ENCODE data around the gene SURF6. TPM values are rescaled to one million over a fixed set of nuclear protein-coding genes. Genes with fewer than 3 reads are reported as not detected.
A peak's percentile ranks its signal among the peaks of the same experiment; 100 is the strongest.
"Not testable (repeated sequence)": the region's sequence is repeated elsewhere in the genome, so short reads cannot be mapped to it uniquely, and the experiment has no call there.

The SURF6 gene
- total RNA-seq, 1 donor from 2014 or later, result 5.3 TPM

DNA sequence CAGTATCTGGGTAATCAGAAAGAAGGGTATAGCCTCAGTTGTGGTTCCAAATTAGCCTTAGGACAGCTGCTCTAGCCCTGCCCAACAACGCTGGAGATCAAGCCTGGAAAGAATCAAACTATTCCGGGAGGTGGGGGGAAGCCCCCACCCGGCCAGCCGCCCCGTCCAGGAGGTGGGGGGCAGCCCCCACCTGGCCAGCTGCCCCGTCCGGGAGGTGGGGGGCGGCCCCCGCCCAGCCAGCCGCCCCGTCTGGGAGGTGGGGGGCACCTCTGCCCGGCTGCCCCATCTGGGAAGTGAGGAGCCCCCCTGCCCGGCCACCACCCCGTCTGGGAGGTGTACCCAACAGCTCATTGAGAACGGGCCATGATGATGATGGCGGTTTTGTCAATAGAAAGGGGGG is 36.0 kb downstream of the SURF6 start:
- not testable (repeated sequence) for DNase-seq (ENCODE audit: low read depth in 2 of 2)

DNA sequence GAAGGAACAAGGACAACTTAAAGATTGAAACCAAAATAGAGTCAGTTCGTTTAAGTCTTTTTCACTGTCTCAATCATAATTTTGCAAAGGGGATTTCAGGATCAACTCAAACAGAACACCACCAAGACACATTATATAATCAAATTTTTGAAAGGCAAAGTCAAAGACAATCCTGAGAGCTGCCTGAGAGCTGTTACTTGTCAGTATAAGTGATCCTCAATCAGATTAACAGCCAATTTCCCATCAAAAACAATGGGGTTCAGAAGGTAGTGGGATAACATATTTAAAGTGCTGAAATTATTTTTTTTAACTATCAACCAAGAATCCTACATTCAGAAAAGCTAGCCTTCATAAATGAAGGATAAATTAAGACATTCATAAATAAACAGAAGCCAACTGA is 41.7 kb downstream of the SURF6 start:
- DNase-seq (ENCODE audit: low read depth in 2 of 2), result no peak

DNA sequence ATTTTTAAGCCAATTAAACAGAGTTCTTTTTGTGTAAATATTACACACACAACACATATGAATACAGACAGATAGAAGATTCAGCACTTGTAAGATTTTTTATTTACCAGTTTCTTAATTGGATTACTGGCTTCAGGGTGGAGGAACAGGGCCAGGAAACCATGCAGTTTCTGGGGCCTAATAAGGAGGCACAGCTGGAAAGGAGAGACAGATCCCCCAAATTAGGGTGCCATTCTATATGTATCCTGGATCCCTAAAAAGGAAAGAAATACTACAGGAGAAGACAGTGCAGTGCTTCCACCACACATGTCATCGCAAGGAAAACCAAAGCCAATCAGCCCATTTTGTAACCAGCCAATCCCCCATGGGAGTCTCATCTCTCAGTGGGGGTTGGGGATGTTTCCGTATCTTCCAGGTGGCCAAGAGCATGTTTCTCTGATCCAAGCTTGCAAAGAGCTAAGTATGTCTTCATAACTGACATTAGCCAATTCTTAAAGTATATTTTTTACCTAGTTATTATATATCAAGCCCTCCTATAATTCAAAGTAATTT is 45.2 kb downstream of the SURF6 start:
- no peak for DNase-seq (ENCODE audit: low read depth in 2 of 2)

DNA sequence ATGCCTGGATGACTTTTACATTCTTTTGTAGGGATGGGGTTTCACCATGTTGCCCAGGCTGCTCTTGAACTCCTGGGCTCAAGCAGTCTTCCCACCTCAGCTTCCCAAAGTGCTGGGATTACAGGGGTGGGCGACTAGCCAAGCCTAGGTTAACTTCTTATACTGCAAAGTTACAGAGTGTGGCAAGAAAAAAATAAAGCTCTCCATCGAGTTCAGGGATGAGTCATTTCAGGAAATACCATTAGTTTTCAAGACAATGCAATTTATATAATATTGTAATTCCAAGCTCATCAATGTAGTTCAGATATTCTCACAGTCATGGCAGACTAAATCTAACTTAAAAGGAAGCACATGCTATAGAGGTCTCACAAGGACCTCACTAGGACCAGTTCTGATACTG is 49.5 kb downstream of the SURF6 start:
- peak in 1 of 2 donors; percentile 13 for DNase-seq (ENCODE audit: low read depth in 2 of 2)

DNA sequence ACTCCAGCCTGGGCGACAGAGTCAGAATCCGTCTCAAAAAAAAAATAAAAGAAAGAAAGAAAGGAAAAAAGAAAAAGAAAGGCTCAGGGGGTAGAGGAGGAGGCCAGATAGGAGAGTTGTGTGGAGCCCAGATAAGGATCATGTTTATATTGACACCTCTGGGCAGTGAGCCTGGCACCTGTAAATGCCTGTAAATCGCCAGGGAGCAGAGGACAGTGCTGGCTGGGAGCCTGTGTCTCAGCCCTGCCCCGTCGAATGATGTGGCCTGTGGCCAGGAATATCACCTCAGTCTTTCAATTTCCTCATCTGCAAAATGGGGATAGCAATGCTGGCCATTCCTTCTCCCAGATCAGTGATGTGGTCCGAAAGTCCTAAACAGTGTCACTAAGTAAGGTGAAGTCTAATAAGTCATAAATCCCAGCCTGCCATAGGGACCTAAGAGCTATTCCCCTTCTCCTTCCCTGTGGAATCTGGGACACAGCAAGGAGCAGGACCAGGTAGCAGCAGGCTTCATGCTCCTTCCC is 50.7 kb downstream of the SURF6 start:
- no peak for DNase-seq (ENCODE audit: low read depth in 2 of 2)

DNA sequence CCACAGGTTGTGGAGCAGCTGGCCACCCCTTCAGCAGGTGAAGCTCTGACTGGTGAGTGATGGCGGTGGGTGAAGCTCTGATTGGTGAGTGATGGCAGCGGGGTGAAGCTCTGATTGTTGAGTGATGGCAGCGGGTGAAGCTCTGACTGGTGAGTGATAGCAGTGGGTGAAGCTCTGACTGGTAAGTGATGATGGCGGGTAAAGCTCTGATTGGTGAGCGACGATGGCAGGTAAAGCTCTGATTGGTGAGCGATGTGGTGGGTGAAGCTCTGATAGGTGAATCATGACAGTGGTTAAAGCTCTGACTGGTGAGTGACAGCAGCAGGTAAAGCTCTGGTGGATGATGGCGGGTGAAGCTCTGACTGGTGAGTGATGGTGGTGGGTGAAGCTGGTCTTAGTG is 51.6 kb downstream of the SURF6 start:
- DNase-seq (ENCODE audit: low read depth in 2 of 2), result no peak

DNA sequence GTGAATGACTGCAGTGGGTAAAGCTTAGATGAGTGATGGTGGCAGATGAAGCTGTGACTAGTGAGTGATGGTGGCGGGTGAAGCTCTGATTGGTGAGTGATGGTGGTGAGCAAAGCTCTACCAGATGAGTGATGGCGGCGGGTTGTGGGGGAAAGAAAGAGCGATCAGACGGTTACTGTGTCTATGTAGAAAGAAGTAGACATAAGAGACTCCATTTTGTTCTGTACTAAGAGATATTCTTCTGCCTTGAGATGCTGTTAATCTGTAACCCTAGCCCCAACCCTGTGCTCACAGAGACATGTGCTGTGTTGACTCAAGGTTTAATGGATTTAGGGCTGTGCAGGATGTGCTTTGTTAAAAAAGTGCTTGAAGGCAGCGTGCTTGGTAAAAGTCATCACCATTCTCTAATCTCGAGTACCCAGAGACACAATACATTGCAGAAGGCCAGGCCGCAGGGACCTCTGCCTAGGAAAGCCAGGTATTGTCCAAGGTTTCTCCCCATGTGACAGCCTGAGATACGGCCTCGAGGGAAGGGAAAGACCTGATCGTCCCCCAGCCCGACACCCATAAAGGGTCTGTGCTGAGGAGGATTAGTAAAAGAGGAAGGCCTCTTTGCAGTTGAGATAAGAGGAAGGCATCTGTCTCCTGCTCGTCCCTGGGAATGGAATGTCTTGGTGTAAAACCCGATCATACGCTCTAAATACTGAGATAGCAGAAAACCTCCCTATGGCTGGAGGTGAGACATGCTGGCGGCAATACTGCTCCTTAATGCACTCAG is 52.5 kb downstream of the SURF6 start:
- DNase-seq (ENCODE audit: low read depth in 2 of 2), result not testable (repeated sequence)

DNA sequence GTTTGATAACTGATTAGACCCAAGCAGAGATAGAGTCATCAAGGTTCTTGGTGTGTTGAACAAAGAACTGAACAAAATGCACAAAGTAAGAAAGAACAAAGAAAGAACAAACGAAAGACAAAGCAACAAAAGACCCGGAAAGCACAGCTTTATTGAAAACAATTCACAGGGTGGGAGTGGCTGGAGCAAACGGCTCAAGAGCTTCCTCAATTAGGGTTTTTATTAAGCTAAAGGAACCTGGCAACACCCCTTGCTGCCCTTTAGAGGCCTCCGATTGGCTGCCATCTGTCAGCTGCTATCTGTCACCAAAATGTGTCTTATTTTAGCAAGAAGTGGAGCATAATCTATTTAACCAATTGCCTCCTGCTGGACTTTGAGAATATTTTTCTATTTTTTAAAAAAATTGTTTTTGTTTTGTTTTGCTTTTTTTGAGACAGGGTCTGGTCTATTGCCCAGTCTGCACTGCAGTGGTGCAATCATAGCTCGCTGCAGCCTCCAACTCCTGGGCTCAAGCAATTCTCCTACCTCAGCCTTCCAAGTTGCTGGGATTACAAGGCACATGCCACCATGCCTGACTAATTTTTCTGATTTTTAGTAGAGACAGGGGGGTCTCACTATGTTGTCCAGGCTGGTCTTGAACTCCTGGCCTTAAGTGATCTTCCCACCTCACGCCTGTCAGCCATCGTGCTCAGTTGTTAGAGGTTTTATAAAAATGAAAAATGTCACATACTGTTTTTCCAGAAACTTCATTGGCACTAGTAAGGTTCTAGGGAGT is 53.3 kb downstream of the SURF6 start:
- DNase-seq (ENCODE audit: low read depth in 2 of 2), result no peak

DNA sequence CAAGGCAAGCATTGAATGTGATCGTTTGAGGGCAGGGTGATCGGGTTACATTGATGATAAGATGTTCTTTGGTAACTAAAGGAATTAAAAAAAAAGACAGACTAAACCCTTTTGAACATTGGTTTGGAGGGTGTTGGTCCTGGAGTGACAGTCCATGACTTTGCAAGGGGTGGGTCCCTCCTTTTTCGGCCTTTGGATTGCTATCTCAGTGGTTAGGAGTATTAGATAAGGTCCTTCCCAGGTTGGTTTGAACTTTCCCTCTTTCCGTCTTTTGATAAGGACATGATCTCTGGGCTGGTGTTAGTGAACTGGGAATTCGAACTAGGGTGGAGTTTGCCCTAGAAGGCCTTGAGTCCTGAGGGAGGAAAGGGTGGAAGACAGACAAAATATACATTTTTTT is 55.6 kb downstream of the SURF6 start:
- DNase-seq (ENCODE audit: low read depth in 2 of 2), result no peak

Other genes starting within 250 kb of the SURF6 start
- gene RALGDS, start 214.9 kb downstream of the SURF6 start, total RNA-seq, result 25.4 and 56.5 TPM in 2 replicates
- 21.3 and 37.7 TPM in 2 replicates for gene GBGT1, start 172.3 kb downstream of the SURF6 start, total RNA-seq
- gene OBP2B, start 126.9 kb downstream of the SURF6 start, total RNA-seq, result not detected in 2 replicates
- gene ABO, start 61.0 kb downstream of the SURF6 start, total RNA-seq, result 0.39 and 0.63 TPM in 2 replicates
- gene MED22, start 11.9 kb upstream of the SURF6 start, total RNA-seq, result 10.3 and 19.1 TPM in 2 replicates
- gene RPL7A, start 12.0 kb upstream of the SURF6 start, total RNA-seq, result 1,768 and 1,981 TPM in 2 replicates
- gene SURF1, start 20.3 kb upstream of the SURF6 start, total RNA-seq, result 19.7 and 21.6 TPM in 2 replicates
- gene SURF2, start 20.4 kb upstream of the SURF6 start, total RNA-seq, result 9.6 and 15.3 TPM in 2 replicates
- 270 and 365 TPM in 2 replicates for gene SURF4, start 39.9 kb upstream of the SURF6 start, total RNA-seq
- 0.26 and 0.38 TPM in 2 replicates for gene STKLD1, start 40.2 kb upstream of the SURF6 start, total RNA-seq
- gene REXO4, start 81.8 kb upstream of the SURF6 start, total RNA-seq, result 12.1 and 13.3 TPM in 2 replicates
- 0.39 and 1.0 TPM in 2 replicates for gene ADAMTS13, start 86.2 kb upstream of the SURF6 start, total RNA-seq
- gene CACFD1, start 123.8 kb upstream of the SURF6 start, total RNA-seq, result 6.5 and 15.2 TPM in 2 replicates
- gene SLC2A6, start 142.9 kb upstream of the SURF6 start, total RNA-seq, result 19.7 and 24.4 TPM in 2 replicates
- gene MYMK, start 188.8 kb upstream of the SURF6 start, total RNA-seq, result not detected in 2 replicates
- gene ADAMTSL2, start 198.5 kb upstream of the SURF6 start, total RNA-seq, result under 0.01 TPM in 2 replicates

Measured in dermis microvascular lymphatic vessel endothelial cell (primary cell).